ENCODE data around the gene TSPO. TPM values are rescaled to one million over a fixed set of nuclear protein-coding genes. Genes with fewer than 3 reads are reported as not detected.
A peak's percentile ranks its signal among the peaks of the same experiment; 100 is the strongest.

The TSPO gene
- total and polyA plus RNA-seq, 9 of the 15 experiments (the other 6 are each of a cell fraction or from before 2014, with no cell fraction given): 4.9 to 126 (median 25.3) TPM

- TF ChIP-seq CHAMP1 (IDR thresholded peaks at IDR 0.05) (no peak), PTBP1 (IDR thresholded peaks at IDR 0.05; ENCODE audit: low read depth, low read length) (no peak), HMGXB4 (CRISPR knock-in tag; IDR thresholded peaks at IDR 0.05) (no peak), FOXK1 (CRISPR knock-in tag; IDR thresholded peaks at IDR 0.05; ENCODE audit: borderline replicate concordance) (no peak), ELF4 (CRISPR knock-in tag; IDR thresholded peaks at IDR 0.05) (no peak), SRF (CRISPR knock-in tag; IDR thresholded peaks at IDR 0.05) (no peak), POLR2G (IDR thresholded peaks at IDR 0.05; ENCODE audit: low read depth, low read length) (peak; percentile 84), SAFB (IDR thresholded peaks at IDR 0.05; ENCODE audit: borderline replicate concordance, low read depth, low read length) (no peak), RFX7 (CRISPR knock-in tag; IDR thresholded peaks at IDR 0.05) (no peak), XRCC4 (IDR thresholded peaks at IDR 0.05; ENCODE audit: extremely low read depth, insufficient read depth, insufficient read length) (no peak), PTTG1 (tag; IDR thresholded peaks at IDR 0.05; ENCODE audit: low read depth) (no peak), ZNF780A (CRISPR knock-in tag; IDR thresholded peaks at IDR 0.05) (no peak), AFF1 (IDR thresholded peaks at IDR 0.05; ENCODE audit: low read depth in 1 of 2, partially characterized antibody in 2 of 2) (no peak), DIDO1 (tag; IDR thresholded peaks at IDR 0.05; ENCODE audit: low read depth) (peak; percentile 88), SMAD1 (IDR thresholded peaks at IDR 0.05; ENCODE audit: low read depth, low read length, partially characterized antibody) (no peak), LEF1 (IDR thresholded peaks at IDR 0.05) (no peak), ID3 (CRISPR knock-in tag; IDR thresholded peaks at IDR 0.05) (no peak), ID3 (tag; IDR thresholded peaks at IDR 0.05) (no peak), HEY1 (CRISPR knock-in tag; IDR thresholded peaks at IDR 0.05; ENCODE audit: borderline replicate concordance) (no peak), ZNF431 (CRISPR knock-in tag; IDR thresholded peaks at IDR 0.05) (peak; percentile 57)
Measured at GRCh38 chr22:43142880-43143562, 8.3 kb upstream of the TSPO start, which contains the start of gene MCAT (continued).
